Activated T-helper 1 cell treated with anti-CD3 and anti-CD28 coated beads, Interleukin-12 subunit alpha, Interleukin-12 subunit beta, Interleukin-2, Interleukin-4 antibody, amounts not matched to agents 30 ng/mL and 10 ng/mL and 1 ng/mL, durations not matched to agents 14 hours and 24 hours and 36 hours (primary cell): ENCODE measurements around the gene PTCD2. TPM values are rescaled to one million over a fixed set of nuclear protein-coding genes. Genes with fewer than 3 reads are reported as not detected.
A peak's percentile ranks its signal among the peaks of the same experiment; 100 is the strongest.

Experiments used
- DNase-seq: peaks from one replicate; pipeline ENCODE4 v3.0.0; 2021; ENCODE audit warnings: low spot score
- H3K27ac Mint-ChIP-seq: one replicate; pipeline ENCODE4 v1.8.0; 2021; ENCODE audit warnings: mild to moderate bottlenecking, mixed read lengths
- H3K27me3 Mint-ChIP-seq: one replicate; pipeline ENCODE4 v1.8.0; 2022; ENCODE audit warnings: mild to moderate bottlenecking, moderate library complexity, mixed read lengths; ENCODE audit not compliant: insufficient read depth
- H3K36me3 Mint-ChIP-seq: one replicate; pipeline ENCODE4 v1.8.0; 2021; ENCODE audit warnings: low read depth, mixed read lengths
- H3K4me1 Mint-ChIP-seq: one replicate; pipeline ENCODE4 v1.8.0; 2021; ENCODE audit warnings: low read depth, mixed read lengths
- H3K4me3 Mint-ChIP-seq: one replicate; pipeline ENCODE4 v1.8.0; 2021; ENCODE audit warnings: mild to moderate bottlenecking, moderate library complexity, mixed read lengths
- H3K9me3 Mint-ChIP-seq: one replicate; pipeline ENCODE4 v1.8.0; 2021; ENCODE audit warnings: mixed read lengths
- intact Hi-C: fragments of 100-400 bp; cut with micrococcal nuclease; formaldehyde crosslinking; loops from one replicate; pipeline ENCODE4 v1.15.1; 2024
- total RNA-seq: library from RNA; stranded (reverse); gene quantifications from 2 replicates; pipeline ENCODE4 v1.2.3, GENCODE V29; 2022

The PTCD2 gene
- total RNA-seq: 13.2 and 16.9 TPM in 2 replicates

- Mint-ChIP-seq H3K27ac (peak within 1 kb of the TSS; percentile 83), H3K4me1 (peaks cover 41% of the 10 kb centered on the region), H3K9me3 (no peaks in the 10 kb centered on the region), H3K27me3 (no peaks in the 10 kb centered on the region), H3K4me3 (peak within 1 kb of the TSS; percentile 95), H3K36me3 (peaks cover 30% of the 10 kb centered on the region)
- DNase-seq: peak; percentile 93
- intact Hi-C loops: loop anchor here (1.0 to 10.0 kb wide), 6 partner anchors 12 to 1175 kb away; partner anchors contain the start of genes BTF3 and MCCC2
Measured at GRCh38 chr5:72319976-72320752, at the start of gene PTCD2, which contains the start of gene MRPS27. TSS of gene PTCD2 (plus strand) at chr5:72320373. CDS start at chr5:72320383, 10 bp downstream. TSS of gene MRPS27 (minus strand) at chr5:72320240. CDS start at chr5:72320221, 19 bp downstream.

DNA sequence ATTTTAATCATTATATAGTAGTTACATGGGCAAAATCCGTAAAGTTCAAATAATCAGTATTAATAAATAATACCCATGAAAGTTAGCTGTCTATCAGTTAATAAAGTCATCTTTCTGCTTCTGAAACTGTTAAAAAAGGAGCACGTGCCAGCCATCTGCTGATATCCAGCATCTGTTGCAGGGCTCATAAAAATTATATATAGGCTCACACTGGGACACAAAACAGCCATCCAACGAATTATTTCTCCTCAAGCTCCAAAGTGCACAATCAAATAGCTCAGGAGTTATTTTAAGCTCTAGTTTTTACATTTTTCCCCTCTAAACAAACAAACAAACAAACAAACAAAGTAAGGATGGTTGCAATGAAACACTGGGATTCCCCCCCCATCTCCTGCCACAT is 48.5 kb upstream of the PTCD2 start:
- H3K4me1 Mint-ChIP-seq: no peaks in the 10 kb centered on the region
- DNase-seq: no peak
- no peak overlapping the region for H3K27ac Mint-ChIP-seq
- H3K9me3 Mint-ChIP-seq: no peaks in the 10 kb centered on the region
- intact Hi-C loops: no loop called here
- no peak overlapping the region for H3K4me3 Mint-ChIP-seq
- H3K36me3 Mint-ChIP-seq: peaks cover 4% of the 10 kb centered on the region
- no peaks in the 10 kb centered on the region for H3K27me3 Mint-ChIP-seq

GRCh38 chr5:72272398-72272797 is 47.8 kb upstream of the PTCD2 start:
- DNase-seq: no peak
- peaks cover 6% of the 10 kb centered on the region for H3K36me3 Mint-ChIP-seq

GRCh38 chr5:72273547-72273946 is 46.6 kb upstream of the PTCD2 start:
- no peaks in the 10 kb centered on the region for H3K27me3 Mint-ChIP-seq
- H3K36me3 Mint-ChIP-seq: peaks cover 12% of the 10 kb centered on the region
- intact Hi-C loops: no loop called here
- no peak for DNase-seq
- no peaks in the 10 kb centered on the region for H3K4me1 Mint-ChIP-seq
- no peaks in the 10 kb centered on the region for H3K9me3 Mint-ChIP-seq
- H3K27ac Mint-ChIP-seq: no peak overlapping the region
- no peak overlapping the region for H3K4me3 Mint-ChIP-seq

More at GRCh38 chr5:72272398-72272797, 47.8 kb upstream of the PTCD2 start:
- no peak overlapping the region for H3K27ac Mint-ChIP-seq
- no peaks in the 10 kb centered on the region for H3K27me3 Mint-ChIP-seq
- H3K4me1 Mint-ChIP-seq: no peaks in the 10 kb centered on the region
- H3K9me3 Mint-ChIP-seq: no peaks in the 10 kb centered on the region
- H3K4me3 Mint-ChIP-seq: no peak overlapping the region
- intact Hi-C loops: no loop called here

DNA sequence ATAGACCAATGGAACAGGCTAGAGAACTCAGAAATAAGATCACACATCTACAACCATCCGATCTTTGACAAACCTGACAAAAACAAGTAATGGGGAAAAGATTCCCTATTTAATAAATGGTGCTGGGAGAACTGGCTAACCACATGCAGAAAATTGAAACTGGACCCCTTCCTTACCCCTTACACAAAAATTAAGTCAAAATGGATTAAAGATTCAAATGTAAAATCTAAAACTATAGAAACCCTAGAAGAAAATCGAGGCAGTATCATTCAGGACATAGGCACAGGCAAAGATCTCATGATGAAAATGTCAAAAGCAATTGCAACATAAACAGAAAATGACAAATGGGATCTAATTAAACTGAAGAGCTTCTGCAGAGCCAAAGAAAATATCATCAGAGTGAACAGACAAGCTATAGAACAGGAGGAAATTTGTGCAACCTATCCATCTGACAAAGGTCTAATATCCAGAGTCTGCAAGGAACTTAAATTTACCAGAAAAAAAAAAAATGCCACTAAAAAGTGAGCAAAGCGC is 43.9 kb upstream of the PTCD2 start:
- H3K9me3 Mint-ChIP-seq: no peaks in the 10 kb centered on the region
- no peaks in the 10 kb centered on the region for H3K4me1 Mint-ChIP-seq
- H3K36me3 Mint-ChIP-seq: peaks cover 19% of the 10 kb centered on the region
- H3K27me3 Mint-ChIP-seq: no peaks in the 10 kb centered on the region
- H3K4me3 Mint-ChIP-seq: no peak overlapping the region
- no peak for DNase-seq
- H3K27ac Mint-ChIP-seq: no peak overlapping the region
- intact Hi-C loops: no loop called here

DNA sequence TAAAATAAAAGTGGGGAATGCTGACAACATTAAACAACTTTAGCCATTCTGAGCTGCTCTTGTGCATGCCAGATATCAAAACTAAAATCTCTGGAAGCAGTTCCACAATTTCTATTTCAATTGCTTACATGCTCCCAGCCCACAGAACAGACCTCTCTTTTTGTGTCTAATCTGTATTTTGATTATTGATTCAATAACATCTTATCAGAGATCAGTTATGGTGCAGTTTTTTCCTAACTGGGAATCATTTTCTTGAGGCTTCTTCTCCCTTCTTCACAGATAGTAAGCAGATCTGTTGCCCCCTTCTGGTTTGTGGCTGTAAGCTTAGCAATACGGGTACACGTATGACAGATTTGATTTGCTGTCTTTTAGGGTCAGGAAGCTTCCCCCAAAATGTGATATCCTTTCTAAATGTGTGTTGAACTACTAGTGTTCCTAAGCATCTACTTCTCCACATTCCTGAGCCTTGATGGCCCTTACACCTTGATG is 39.5 kb upstream of the PTCD2 start:
- no peaks in the 10 kb centered on the region for H3K9me3 Mint-ChIP-seq
- H3K4me1 Mint-ChIP-seq: peaks cover 6% of the 10 kb centered on the region
- no peak overlapping the region for H3K4me3 Mint-ChIP-seq
- H3K27ac Mint-ChIP-seq: no peak overlapping the region
- H3K36me3 Mint-ChIP-seq: peaks cover 33% of the 10 kb centered on the region
- no peak for DNase-seq
- no peaks in the 10 kb centered on the region for H3K27me3 Mint-ChIP-seq
- intact Hi-C loops: no loop called here

DNA sequence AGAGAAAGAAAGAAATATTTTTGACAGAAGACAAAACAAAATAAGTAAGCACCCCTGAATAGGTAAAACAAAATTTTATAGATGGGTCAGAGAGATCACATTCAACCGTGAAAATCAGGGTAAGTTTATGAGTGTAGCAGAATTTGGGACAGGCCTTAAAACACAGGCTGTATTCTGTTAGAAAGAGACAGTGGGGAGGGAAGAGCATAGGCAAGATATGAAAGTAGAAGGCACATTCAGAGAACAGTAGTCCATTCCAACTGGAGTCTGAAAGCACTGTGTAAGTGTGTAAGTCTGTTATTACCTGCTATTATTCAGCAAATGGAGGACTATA is 38.8 kb upstream of the PTCD2 start:
- H3K4me1 Mint-ChIP-seq: peaks cover 6% of the 10 kb centered on the region
- H3K27ac Mint-ChIP-seq: no peak overlapping the region
- no peak for DNase-seq
- no peaks in the 10 kb centered on the region for H3K27me3 Mint-ChIP-seq
- H3K4me3 Mint-ChIP-seq: no peak overlapping the region
- no peaks in the 10 kb centered on the region for H3K9me3 Mint-ChIP-seq
- H3K36me3 Mint-ChIP-seq: peaks cover 32% of the 10 kb centered on the region
- intact Hi-C loops: no loop called here

DNA sequence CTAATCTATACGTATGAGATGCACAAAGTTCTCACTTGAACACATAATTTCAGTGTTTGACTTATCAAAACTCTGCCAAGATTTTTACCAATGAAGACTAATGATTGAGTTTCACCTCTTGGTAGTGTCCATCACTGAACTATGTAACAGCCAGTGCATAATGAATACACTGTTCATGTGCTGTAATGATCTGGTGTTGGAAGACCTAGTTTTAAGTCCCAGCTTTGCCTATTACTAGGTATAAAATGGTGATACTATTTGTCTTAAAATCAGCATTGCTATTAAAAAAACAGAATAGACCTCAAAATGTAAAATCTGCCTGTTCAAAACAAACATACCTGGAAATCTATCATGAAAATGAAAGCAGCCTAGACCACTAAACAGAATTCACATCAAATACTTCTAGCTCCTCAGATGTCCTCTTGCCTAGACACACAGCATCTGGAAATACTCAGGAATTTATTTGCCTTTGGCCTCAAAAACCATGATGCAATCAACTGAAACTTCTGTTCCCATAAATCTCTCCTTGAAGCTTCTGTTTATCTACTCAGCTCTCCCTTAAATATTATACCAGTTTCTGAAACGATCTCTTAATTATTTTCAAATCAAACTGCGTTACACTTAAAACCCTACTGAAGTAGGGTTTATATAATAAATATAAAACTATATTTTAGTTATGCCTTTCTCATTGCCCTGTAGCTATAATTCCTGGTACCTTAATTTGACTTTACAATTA is 38.2 kb upstream of the PTCD2 start:
- H3K36me3 Mint-ChIP-seq: peaks cover 30% of the 10 kb centered on the region
- no peaks in the 10 kb centered on the region for H3K27me3 Mint-ChIP-seq
- H3K27ac Mint-ChIP-seq: no peak overlapping the region
- peaks cover 6% of the 10 kb centered on the region for H3K4me1 Mint-ChIP-seq
- H3K4me3 Mint-ChIP-seq: no peak overlapping the region
- DNase-seq: no peak
- intact Hi-C loops: no loop called here
- no peaks in the 10 kb centered on the region for H3K9me3 Mint-ChIP-seq

GRCh38 chr5:72282878-72283277 is 37.3 kb upstream of the PTCD2 start:
- intact Hi-C loops: no loop called here
- Mint-ChIP-seq H3K9me3 (no peaks in the 10 kb centered on the region), H3K27me3 (no peaks in the 10 kb centered on the region), H3K4me3 (no peak overlapping the region), H3K27ac (no peak overlapping the region), H3K4me1 (peaks cover 6% of the 10 kb centered on the region), H3K36me3 (peaks cover 27% of the 10 kb centered on the region)
- DNase-seq: no peak

- no peak for DNase-seq
- Mint-ChIP-seq H3K9me3 (no peaks in the 10 kb centered on the region), H3K4me1 (peaks cover 6% of the 10 kb centered on the region), H3K36me3 (peaks cover 28% of the 10 kb centered on the region), H3K27ac (no peak overlapping the region), H3K27me3 (no peaks in the 10 kb centered on the region), H3K4me3 (no peak overlapping the region)
- intact Hi-C loops: no loop called here
Measured at GRCh38 chr5:72283358-72283757, 36.8 kb upstream of the PTCD2 start.

DNA sequence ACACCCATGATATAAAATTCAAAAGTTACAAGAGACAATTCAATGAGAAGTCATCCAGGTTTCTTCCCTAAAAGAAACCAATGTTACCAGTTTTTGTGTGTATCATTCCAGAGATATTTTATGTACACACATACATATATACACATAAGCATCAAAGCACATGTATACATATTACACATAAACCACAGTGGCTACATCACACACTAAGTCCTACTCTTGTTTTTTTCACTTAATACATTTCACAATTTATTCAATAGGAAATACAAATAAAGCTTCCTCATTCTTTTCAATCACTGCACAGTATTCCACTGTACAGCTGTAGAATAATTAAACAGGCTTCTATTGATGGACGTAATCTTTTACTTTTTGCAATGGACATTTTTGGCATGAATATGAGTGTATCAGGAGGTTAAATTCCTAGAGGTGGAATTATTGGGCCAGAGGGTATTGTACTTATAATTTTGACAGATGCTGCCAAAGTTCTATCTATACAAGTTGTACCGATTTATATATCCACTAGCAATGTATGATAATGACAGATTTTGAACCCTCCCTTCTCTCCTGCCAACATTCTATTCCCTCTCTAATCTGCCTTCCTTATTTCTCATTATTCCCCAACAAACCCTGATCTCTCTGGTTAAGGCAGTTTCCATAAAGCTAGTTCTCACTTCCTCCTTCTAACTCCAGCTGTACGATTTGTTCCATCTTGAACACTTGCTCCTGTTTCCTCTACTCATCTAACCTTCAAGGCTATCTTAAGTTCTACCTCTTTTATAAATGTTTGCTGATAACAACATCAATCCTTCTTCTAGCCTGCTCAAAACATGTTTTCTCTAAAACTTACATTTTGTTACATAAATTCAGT is 35.4 kb upstream of the PTCD2 start:
- Mint-ChIP-seq H3K27ac (no peak overlapping the region), H3K36me3 (peaks cover 24% of the 10 kb centered on the region), H3K9me3 (no peaks in the 10 kb centered on the region), H3K27me3 (no peaks in the 10 kb centered on the region), H3K4me1 (peaks cover 6% of the 10 kb centered on the region), H3K4me3 (no peak overlapping the region)
- DNase-seq: no peak
- intact Hi-C loops: no loop called here

- no peaks in the 10 kb centered on the region for H3K9me3 Mint-ChIP-seq
- no peaks in the 10 kb centered on the region for H3K27me3 Mint-ChIP-seq
- intact Hi-C loops: no loop called here
- peaks cover 27% of the 10 kb centered on the region for H3K36me3 Mint-ChIP-seq
- DNase-seq: no peak
- peaks cover 6% of the 10 kb centered on the region for H3K4me1 Mint-ChIP-seq
- no peak overlapping the region for H3K27ac Mint-ChIP-seq
- no peak overlapping the region for H3K4me3 Mint-ChIP-seq
Measured at GRCh38 chr5:72285424-72285821, 34.8 kb upstream of the PTCD2 start.
